ENCODE measurements around the gene FBXL12. TPM values are rescaled to one million over a fixed set of nuclear protein-coding genes. Genes with fewer than 3 reads are reported as not detected.
A peak's percentile ranks its signal among the peaks of the same experiment; 100 is the strongest.

FBXL12 gene
- total and polyA plus RNA-seq, 5 donors: 12.2 to 14.5 (median 13.9) TPM

GRCh38 chr19:9768175-9769112 lies 50.4 kb downstream of the FBXL12 start, which contains the start of gene ZNF846:
Gene ZNF846, minus strand, starts transcription at chr19:9768738. Its CDS starts 3,788 bp downstream, at chr19:9764950.
- under 1% methylated on average over 65 of the region's 65 CpGs for WGBS
- Histone ChIP-seq H3K27ac (ENCODE audit: low read length) (peak within 1 kb of the TSS; percentile 88), H3K27me3 (ENCODE audit: control insufficient read depth, insufficient read depth) (no peaks in the 10 kb centered on the region), H3K4me1 (ENCODE audit: control insufficient read depth, insufficient read depth, low read length) (no peaks in the 10 kb centered on the region), H3K9me3 (ENCODE audit: control insufficient read depth, low read length) (no peaks in the 10 kb centered on the region), H3K4me3 (ENCODE audit: low read length) (peak within 1 kb of the TSS; percentile 82)
- ATAC-seq (peak; percentile 99 to 100), DNase-seq (peak; percentile 94 to 97 (median 97))
- intact Hi-C loops (cut with DNase I): loop anchor here in 1 of 4 donors (5.0 kb wide), 1 partner anchor 91 kb away; the partner anchor contains the start of gene ZNF562

Other genes starting within 250 kb of the FBXL12 start
- 10 to 100 TPM; 15.1 to 26.1 (median 17.0) TPM for gene ZNF121, start 234.6 kb downstream of the FBXL12 start, total RNA-seq
- 5.7 TPM for gene ZNF121, start 234.6 kb downstream of the FBXL12 start, polyA plus RNA-seq
- 10 to 100 TPM; 20.3 to 24.5 (median 22.7) TPM for gene ZNF561, start 197.8 kb downstream of the FBXL12 start, total RNA-seq
- 10.1 TPM for gene ZNF561, start 197.8 kb downstream of the FBXL12 start, polyA plus RNA-seq
- 10 to 100 TPM; 23.9 to 29.5 (median 25.9) TPM for gene ZNF562, start 144.0 kb downstream of the FBXL12 start, total RNA-seq
- gene ZNF562, start 144.0 kb downstream of the FBXL12 start, polyA plus RNA-seq: 7.5 TPM
- 10 to 100 TPM in 3 of 4 donors, 1 to 10 TPM in 1; 8.4 to 14.6 (median 14.4) TPM for gene ZNF846, start 50.3 kb downstream of the FBXL12 start, total RNA-seq
- 10.9 TPM for gene ZNF846, start 50.3 kb downstream of the FBXL12 start, polyA plus RNA-seq
- gene UBL5, start 8.8 kb upstream of the FBXL12 start, total RNA-seq: 100 to 1,000 TPM; 439 to 544 (median 471) TPM
- gene UBL5, start 8.8 kb upstream of the FBXL12 start, polyA plus RNA-seq: 1,516 TPM
- 10 to 100 TPM; 81.9 to 98.2 (median 90.2) TPM for gene PIN1, start 16.2 kb upstream of the FBXL12 start, total RNA-seq
- 113 TPM for gene PIN1, start 16.2 kb upstream of the FBXL12 start, polyA plus RNA-seq
- 1 to 10 TPM; 5.9 to 9.2 (median 7.4) TPM for gene OLFM2, start 117.4 kb upstream of the FBXL12 start, total RNA-seq
- 15.9 TPM for gene OLFM2, start 117.4 kb upstream of the FBXL12 start, polyA plus RNA-seq
- 10 to 100 TPM in 2 of 4 donors, 1 to 10 TPM in 2; 8.6 to 19.1 (median 11.9) TPM for gene COL5A3, start 191.4 kb upstream of the FBXL12 start, total RNA-seq
- gene COL5A3, start 191.4 kb upstream of the FBXL12 start, polyA plus RNA-seq: 13.5 TPM
- gene RDH8, start 194.4 kb upstream of the FBXL12 start, total RNA-seq: not detected
- gene RDH8, start 194.4 kb upstream of the FBXL12 start, polyA plus RNA-seq: not detected